ENCODE measurements around the gene DOCK9. TPM values are rescaled to one million over a fixed set of nuclear protein-coding genes. Genes with fewer than 3 reads are reported as not detected.

DOCK9 gene
- polyA plus RNA-seq, 1 of the 3 experiments (the other 2 are of a cell fraction) = 16.6 TPM

DNA sequence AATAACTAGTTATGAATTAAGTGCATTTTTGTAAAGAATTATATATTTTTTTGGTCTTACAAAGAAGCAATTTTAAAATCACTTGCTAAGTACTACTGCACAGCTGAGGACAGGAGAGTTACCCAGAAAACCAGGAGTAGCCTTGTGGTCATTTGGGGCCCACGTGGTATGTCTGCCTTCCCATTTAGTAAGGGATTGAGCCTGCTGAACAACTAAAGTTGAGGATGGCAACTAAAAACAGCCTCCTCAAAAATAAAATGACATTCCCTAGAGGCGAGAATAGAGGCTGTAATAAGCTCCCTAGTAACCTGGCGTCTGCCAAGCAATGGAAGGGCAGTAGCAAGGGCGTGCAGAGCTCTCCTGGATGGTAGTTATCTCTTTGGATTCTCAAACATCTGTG, 36.3 kb downstream of the DOCK9 start:
- Histone ChIP-seq H3K9ac (no peak overlapping the region), H3K36me3 (replicated peaks in 1 of 2; ENCODE audit: control insufficient read depth in 1 of 2, insufficient read depth in 2 of 2, low read length in 1 of 2) (no peaks in the 10 kb centered on the region), H3K27me3 (ENCODE audit: insufficient read depth) (no peaks in the 10 kb centered on the region), H3K4me3 (ENCODE audit: low read depth in 2 of 2, low read length in 1 of 2) (no peak overlapping the region), H3K27ac (ENCODE audit: low read depth in 2 of 2, low read length in 1 of 2) (no peak overlapping the region), H3F3A (replicated peaks; ENCODE audit: insufficient read depth) (peaks cover 2% of the 10 kb centered on the region), H3K79me2 (ENCODE audit: insufficient read depth) (no peaks in the 10 kb centered on the region), H4K20me1 (ENCODE audit: insufficient read depth) (no peaks in the 10 kb centered on the region), H3K9me3 (no peaks in the 10 kb centered on the region), H3K4me2 (no peak overlapping the region), H2AFZ (ENCODE audit: low read depth) (no peak overlapping the region), H3K4me1 (ENCODE audit: control insufficient read depth in 1 of 2, insufficient read depth in 2 of 2, low read depth in 1 of 2, low read length in 1 of 2) (peaks cover 0 to 7% of the 10 kb centered on the region in 2 experiments; a peak in 1 of 4 replicates), H3K9me2 (no peaks in the 10 kb centered on the region)
- no peak for TF ChIP-seq GATA2 (CRISPR knock-in tag; IDR thresholded peaks at IDR 0.05)
- TF ChIP-seq, protein P1, sequence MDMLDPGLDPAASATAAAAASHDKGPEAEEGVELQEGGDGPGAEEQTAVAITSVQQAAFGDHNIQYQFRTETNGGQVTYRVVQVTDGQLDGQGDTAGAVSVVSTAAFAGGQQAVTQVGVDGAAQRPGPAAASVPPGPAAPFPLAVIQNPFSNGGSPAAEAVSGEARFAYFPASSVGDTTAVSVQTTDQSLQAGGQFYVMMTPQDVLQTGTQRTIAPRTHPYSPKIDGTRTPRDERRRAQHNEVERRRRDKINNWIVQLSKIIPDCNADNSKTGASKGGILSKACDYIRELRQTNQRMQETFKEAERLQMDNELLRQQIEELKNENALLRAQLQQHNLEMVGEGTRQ (IDR thresholded peaks at IDR 0.05; ENCODE audit: borderline replicate concordance, low read depth, low read length) = no peak
- no peak for TF ChIP-seq TAF1 (IDR thresholded peaks at IDR 0.05; ENCODE audit: borderline replicate concordance, low read depth, low read length)
- no peak for TF ChIP-seq PBX3 (IDR thresholded peaks at IDR 0.05)
- TF ChIP-seq NFIC (IDR thresholded peaks at IDR 0.05; ENCODE audit: borderline replicate concordance) = no peak
- TF ChIP-seq IRF3 (IDR thresholded peaks at IDR 0.05; ENCODE audit: low read depth, low read length) = no peak
- TF ChIP-seq, protein P2, sequence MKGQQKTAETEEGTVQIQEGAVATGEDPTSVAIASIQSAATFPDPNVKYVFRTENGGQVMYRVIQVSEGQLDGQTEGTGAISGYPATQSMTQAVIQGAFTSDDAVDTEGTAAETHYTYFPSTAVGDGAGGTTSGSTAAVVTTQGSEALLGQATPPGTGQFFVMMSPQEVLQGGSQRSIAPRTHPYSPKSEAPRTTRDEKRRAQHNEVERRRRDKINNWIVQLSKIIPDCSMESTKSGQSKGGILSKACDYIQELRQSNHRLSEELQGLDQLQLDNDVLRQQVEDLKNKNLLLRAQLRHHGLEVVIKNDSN (IDR thresholded peaks at IDR 0.05; ENCODE audit: borderline replicate concordance, low read depth) = no peak
- TF ChIP-seq GABPA (IDR thresholded peaks at IDR 0.05; ENCODE audit: low read depth) = no peak
- TF ChIP-seq FOXM1 (IDR thresholded peaks at IDR 0.05; ENCODE audit: low read depth) = no peak
- no peak for TF ChIP-seq RXRA (IDR thresholded peaks at IDR 0.05; ENCODE audit: borderline replicate concordance, low read depth)
- no peak for TF ChIP-seq CHD2 (IDR thresholded peaks at IDR 0.05; ENCODE audit: low read length, partially characterized antibody)
- no peak for TF ChIP-seq EZH2phosphoT487 (IDR thresholded peaks at IDR 0.05; ENCODE audit: borderline replicate concordance, low read depth)
- no peak for TF ChIP-seq TCF12 (IDR thresholded peaks at IDR 0.05)
- WGBS (ENCODE audit: low lambda C conversion rate) = 95% methylated on average over 4 of the region's 4 CpGs
- no peak for DNase-seq
- ChIA-PET POLR2A (no interaction called here), CTCF (interaction anchor here (0.6 kb wide), 1 partner anchor 823 kb away, joined by 3 read pairs; no protein-coding TSS in a partner anchor)

DNA sequence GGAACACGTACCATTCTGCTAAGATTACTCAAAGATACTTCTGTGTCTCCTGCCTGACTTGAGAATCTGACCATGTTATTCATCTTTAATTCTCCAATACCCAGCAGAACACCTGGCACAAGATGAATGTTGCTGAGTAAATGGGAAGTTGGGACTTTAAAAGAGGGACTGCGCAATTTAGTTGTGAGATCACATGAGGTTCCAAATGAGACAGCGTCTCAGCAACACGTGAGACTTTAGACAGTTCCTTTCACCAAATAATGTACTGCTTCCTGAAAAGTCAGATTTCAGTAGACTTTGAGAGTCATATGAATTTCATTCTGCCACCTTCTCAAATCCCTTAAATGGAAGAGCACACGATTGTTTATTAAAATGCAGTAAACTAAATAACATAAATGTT, 36.7 kb downstream of the DOCK9 start:
- no peaks in the 10 kb centered on the region for H4K20me1 ChIP-seq (ENCODE audit: insufficient read depth)
- TF ChIP-seq RFX5 (IDR thresholded peaks at IDR 0.05; ENCODE audit: low read length) = no peak
- no peak for TF ChIP-seq FOXM1 (IDR thresholded peaks at IDR 0.05; ENCODE audit: low read depth)
- no peak overlapping the region for H2AFZ ChIP-seq (ENCODE audit: low read depth)
- POLR2A ChIA-PET = no interaction called here
- DNase-seq = no peak
- CTCF ChIA-PET = interaction anchor here (0.6 kb wide), 1 partner anchor 823 kb away, joined by 3 read pairs; no protein-coding TSS in a partner anchor
- H3K9me2 ChIP-seq = no peaks in the 10 kb centered on the region
- H3K4me2 ChIP-seq = no peak overlapping the region
- H3K4me3 ChIP-seq (ENCODE audit: low read depth in 2 of 2, low read length in 1 of 2) = no peak overlapping the region
- peaks cover 0 to 7% of the 10 kb centered on the region in 2 experiments; a peak in 1 of 4 replicates for H3K4me1 ChIP-seq (ENCODE audit: control insufficient read depth in 1 of 2, insufficient read depth in 2 of 2, low read depth in 1 of 2, low read length in 1 of 2)
- H3K27ac ChIP-seq (ENCODE audit: low read depth in 2 of 2, low read length in 1 of 2) = no peak overlapping the region
- H3K36me3 ChIP-seq (replicated peaks in 1 of 2; ENCODE audit: control insufficient read depth in 1 of 2, insufficient read depth in 2 of 2, low read length in 1 of 2) = no peaks in the 10 kb centered on the region
- peaks cover 2% of the 10 kb centered on the region for H3F3A ChIP-seq (replicated peaks; ENCODE audit: insufficient read depth)
- H3K79me2 ChIP-seq (ENCODE audit: insufficient read depth) = no peaks in the 10 kb centered on the region
- no peaks in the 10 kb centered on the region for H3K9me3 ChIP-seq
- 91% methylated on average over 5 of the region's 5 CpGs for WGBS (ENCODE audit: low lambda C conversion rate)
- H3K27me3 ChIP-seq (ENCODE audit: insufficient read depth) = no peaks in the 10 kb centered on the region
- H3K9ac ChIP-seq = no peak overlapping the region

Measured in SK-N-SH (cell line).